Glomerular visceral epithelial cell (primary cell): ENCODE data around the gene STK39.

ENCODE experiments used
- DNase-seq: peaks from one replicate; pipeline ENCODE4 v3.0.0-alpha.2; 2016; ENCODE audit errors: extremely low spot score

STK39 gene

DNA sequence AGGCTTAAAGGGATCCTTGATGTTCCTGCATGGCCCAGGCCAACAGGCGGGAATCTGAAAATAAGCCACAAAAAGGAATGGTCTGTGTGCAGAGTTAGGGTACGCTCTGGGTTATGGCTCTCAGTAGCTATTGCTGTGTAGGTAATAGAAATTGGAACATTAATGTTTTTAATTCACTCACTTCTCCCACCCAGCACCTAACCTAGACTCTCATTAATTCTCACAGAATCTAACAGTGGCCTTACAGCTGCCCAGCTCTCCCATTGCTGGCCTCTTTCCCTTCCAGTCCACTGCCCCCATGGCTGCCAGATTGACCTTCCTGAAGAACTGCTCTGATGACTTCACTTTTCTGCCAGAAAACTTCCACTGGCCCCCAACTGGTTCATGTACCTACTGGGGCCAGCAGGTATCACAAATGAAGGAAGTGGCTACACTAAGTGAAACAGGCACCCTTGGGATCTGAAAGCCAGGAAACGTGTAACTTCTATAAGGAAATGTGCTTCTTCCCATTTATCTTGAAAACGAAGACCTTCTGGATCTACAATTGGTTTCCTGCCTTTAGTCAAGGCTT is 315.2 kb downstream of the STK39 start:
- no peak for DNase-seq

DNA sequence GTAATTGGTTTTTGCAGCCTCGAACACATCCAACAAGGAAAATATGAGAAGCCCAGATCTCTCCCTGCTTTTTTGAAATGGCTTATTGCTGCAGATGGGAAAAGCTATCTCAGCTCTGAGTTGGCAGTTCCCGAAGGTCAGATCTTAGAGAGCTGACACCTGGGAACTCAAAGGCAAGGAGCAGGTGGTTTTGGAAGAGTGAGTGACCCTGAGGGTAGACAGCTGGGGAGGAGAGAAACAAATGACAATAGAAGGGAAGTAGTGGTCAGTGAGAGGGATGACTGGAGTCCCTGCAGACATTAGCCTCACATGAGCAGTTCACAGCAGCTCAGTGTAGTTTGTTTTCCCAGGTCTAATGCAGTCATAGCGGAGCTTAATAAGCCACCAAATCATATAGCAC is 317.9 kb downstream of the STK39 start:
- no peak for DNase-seq

DNA sequence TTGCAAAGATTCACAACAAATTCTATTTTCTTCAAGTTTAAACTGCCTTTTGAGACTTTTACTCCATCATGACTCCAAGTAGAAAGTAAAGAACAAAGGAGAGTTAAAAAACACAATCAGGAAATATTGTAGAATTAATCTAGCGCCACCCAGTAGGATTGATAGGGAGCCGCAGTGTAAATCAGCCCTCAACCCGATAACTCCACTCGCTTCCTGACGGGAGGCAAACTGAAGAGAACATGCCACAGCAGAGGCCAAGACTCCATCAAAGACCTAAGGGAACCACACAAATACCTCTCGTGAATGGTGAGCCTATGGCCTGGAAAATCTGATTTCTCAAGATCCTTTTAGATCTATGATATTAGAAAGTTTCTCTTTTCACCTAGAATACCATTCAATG is 319.0 kb downstream of the STK39 start:
- no peak for DNase-seq

DNA sequence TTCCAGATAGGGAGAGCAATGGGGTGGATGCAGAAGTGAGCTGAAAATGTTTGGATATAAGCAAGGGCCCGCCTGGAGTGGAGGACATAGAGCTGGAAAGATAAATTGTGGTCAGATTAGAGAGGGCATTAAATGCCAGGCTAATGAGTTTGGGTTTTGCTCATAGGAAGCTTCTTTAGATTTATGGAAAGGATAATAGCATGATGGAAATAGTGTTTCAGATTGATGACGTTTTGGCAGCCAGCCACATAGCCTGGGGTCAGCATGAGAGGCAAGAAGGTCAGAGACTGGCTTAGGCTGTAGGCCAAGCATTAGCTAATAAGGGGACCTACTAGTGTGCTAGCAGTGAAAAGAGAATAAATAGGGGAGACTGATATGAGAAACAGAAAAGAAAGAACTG is 321.6 kb downstream of the STK39 start:
- DNase-seq: peak; percentile 12

DNA sequence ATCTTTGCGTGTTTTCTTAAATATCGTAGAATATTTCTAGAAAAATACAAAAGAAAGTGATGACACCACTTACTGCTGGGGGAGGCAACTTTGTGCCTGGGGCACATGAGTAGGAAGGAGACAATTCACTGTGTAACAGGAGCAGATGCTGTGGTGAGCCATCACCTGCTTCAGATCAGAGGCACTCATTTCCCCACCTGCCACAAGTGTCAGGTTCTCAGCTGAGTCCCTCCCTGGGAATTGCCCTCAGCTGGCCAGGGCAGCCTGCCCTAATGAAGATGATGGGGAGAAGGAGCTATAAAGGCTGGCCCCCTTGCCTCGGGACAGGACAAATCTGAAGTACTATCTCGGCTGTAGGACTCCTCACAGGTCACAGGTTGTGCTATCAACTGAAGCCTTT is 322.8 kb downstream of the STK39 start:
- DNase-seq: no peak

DNA sequence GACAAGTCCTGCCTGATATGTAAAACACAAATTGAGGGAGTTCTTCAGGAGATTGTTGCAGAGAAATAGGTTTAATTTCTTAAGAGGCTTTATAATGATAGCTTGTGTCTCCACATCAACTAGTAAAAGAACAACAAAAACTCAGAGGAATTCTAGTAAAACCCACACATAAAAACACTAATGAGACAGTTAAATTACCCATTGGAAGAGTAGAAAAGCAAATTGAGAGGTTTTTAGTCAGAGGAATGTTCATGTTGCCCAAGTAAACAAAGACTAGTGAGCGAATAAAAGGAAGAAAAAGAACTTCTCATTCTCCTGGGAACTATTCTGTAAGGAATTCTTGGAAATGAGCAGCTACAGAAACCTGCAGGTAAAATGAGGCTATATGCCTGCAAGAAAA is 330.6 kb downstream of the STK39 start:
- DNase-seq: no peak

DNA sequence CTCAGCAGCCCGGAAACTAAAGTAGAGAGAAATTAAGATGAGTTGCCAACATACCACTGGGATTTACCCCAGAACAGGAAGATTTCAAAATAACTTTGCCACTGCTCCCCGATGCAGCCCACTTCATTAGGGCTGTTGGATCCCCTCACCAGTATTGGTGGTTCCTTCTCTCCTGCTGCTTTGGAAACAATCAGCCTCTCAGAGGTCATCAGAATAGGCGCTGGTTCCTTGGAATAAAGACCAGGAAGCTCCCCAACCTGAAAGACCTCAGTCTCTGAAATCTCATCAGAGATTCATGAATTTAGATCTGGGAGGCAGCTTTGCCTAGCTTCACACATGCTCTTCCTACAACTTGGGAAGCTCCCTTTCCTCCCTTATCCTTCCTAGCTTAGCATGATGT is 332.4 kb downstream of the STK39 start:
- no peak for DNase-seq

DNA sequence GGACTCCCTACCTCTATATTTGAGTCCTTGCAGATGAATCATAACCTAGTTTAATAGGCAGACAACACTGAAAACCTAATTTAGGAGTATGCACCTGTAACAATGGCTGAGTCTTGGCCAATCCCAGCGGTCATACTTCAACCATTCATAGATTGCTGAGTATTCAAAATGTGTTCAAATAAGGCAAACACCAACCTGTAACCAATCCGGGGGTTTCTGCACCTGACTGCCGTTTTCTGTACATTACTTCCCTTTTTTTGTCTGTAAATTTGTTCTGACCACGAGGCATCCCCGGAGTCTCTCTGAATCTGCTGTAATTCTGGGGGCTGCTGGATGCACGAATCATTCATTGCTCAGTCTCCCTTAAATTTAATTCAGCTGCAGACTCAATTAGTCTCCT is 338.6 kb downstream of the STK39 start:
- DNase-seq: no peak

DNA sequence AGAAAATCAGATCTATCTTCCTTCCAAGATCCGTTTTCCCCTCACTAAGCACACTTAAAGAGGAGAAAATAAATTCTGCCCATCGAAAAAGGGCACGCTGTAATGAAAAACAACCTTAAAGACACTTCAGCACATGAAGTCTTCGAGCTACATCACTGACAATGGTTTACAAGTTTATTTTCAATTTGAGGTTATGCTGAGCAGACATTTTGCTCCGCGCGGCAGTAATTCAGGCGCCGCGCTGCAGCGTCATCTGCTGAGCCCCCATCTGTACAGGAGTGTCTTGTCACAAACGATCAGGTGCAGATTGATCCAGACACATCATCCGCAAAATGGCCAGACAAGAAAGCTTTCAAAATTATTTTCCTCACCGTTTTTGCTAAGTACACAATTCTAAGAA is 341.7 kb downstream of the STK39 start:
- DNase-seq: no peak
